Pancreas (tissue), 10 donors: ENCODE data around the gene PNPO. TPM values are rescaled to one million over a fixed set of nuclear protein-coding genes. Genes with fewer than 3 reads are reported as not detected.

Experiments used
- ATAC-seq, 4 donors: fragments of 200-7000 bp; cut with Tn5 transposase; one replicate each; pipeline versions ENCODE4 v1.8.0 to v1.9.1; 2020; ENCODE audit warnings: mild to moderate bottlenecking in 4 of 4, moderate library complexity in 4 of 4
- DNase-seq, 6 donors: peaks; one replicate each; pipeline ENCODE4 v3.0.0-alpha.2; 2020
- FAIRE-seq: peaks from 2 replicates; lab custom pipeline; 2012; peaks lifted over from hg19 to GRCh38; lab: Jason Lieb, UNC
- H3K27ac ChIP-seq, 4 donors: fragments of 200-600 bp; sonication (generic); 1 replicate in 3 of 4; 2 replicates in 1 of 4; pipeline versions ENCODE4 v1.5.0 to v1.8.0; 2020
- H3K27me3 ChIP-seq, 4 donors: fragments of 200-600 bp; one replicate each; pipeline ENCODE4 v1.8.0; 2021
- H3K36me3 ChIP-seq, 3 donors: fragments of 200-600 bp; sonication (generic) in 1 of 3; one replicate each; pipeline versions ENCODE4 v1.5.0 to v1.8.0; 2020 to 2021
- H3K4me1 ChIP-seq, 3 donors: fragments of 200-600 bp; one replicate each; pipeline ENCODE4 v1.8.0; 2021
- H3K4me3 ChIP-seq, 4 donors: fragments of 200-600 bp; sonication (generic) in 2 of 4; one replicate each; pipeline versions ENCODE4 v1.5.0 to v1.8.0; 2020 to 2021
- H3K9me3 ChIP-seq, 4 donors: fragments of 200-600 bp; one replicate each; pipeline ENCODE4 v1.8.0; 2021
- WGBS, 2 donors: extraction: QIAGEN DNeasy Blood & Tissue Kit; methylation state at CpG; one replicate each; pipeline ENCODE4 v1.1.7; 2013; 5-methylcytosine and 5-hydroxymethylcytosine counted together
- intact Hi-C, 3 donors: fragments of 100-400 bp; cut with DNase I; formaldehyde crosslinking; loops; one replicate each; pipeline versions ENCODE4 v1.11.1 to v1.14.2; 2022
- polyA plus RNA-seq, 2 donors: library from polyadenylated mRNA; stranded (reverse); fragments of 200-250 nt; gene quantifications; one replicate each; pipeline ENCODE4 v1.2.3, GENCODE V29; 2013
- total RNA-seq, 6 donors: library from RNA; stranded (reverse); fragmentation: NEBNext Ultra II Directional in 4 of 6; extraction: Animal tissue kit (Norgen Biotek cat#: 25700) in 4 of 6; gene quantifications; one replicate each; pipeline versions ENCODE4 v1.2.1 to v1.2.4, GENCODE V29; 2021 to 2023
- TF ChIP-seq, protein P1 (sequence below), 4 donors: fragments of 200-600 bp; sonication (generic) in 3 of 4; IDR thresholded peaks; one replicate each; pipeline versions ENCODE4 v1.5.0 to v1.8.0; 2021; ENCODE audit warnings: antibody characterized with exemption in 4 of 4
- donor health status: healthy with polysubstance abuse.
- donor health status: DM: no; HTN: no; CAD: no; lungs with moderate emphysema.
- donor health status: DM: no; HTN: no; CAD: no.
- donor health status: control.
- donor health status: control.
- donor health status: Bipolar disorder and iron deficiency.
- donor health status: DM: yes; HTN: yes; CAD: no.
- donor health status: DM: no; HTN: no; CAD: no.
- donor health status: DM: no; HTN: no; CAD: no.
- donor health status: DM: yes; HTN: yes; CAD: no.

Gene PNPO
- total and polyA plus RNA-seq, 8 donors, result 6.5 to 23.5 (median 16.2) TPM

DNA sequence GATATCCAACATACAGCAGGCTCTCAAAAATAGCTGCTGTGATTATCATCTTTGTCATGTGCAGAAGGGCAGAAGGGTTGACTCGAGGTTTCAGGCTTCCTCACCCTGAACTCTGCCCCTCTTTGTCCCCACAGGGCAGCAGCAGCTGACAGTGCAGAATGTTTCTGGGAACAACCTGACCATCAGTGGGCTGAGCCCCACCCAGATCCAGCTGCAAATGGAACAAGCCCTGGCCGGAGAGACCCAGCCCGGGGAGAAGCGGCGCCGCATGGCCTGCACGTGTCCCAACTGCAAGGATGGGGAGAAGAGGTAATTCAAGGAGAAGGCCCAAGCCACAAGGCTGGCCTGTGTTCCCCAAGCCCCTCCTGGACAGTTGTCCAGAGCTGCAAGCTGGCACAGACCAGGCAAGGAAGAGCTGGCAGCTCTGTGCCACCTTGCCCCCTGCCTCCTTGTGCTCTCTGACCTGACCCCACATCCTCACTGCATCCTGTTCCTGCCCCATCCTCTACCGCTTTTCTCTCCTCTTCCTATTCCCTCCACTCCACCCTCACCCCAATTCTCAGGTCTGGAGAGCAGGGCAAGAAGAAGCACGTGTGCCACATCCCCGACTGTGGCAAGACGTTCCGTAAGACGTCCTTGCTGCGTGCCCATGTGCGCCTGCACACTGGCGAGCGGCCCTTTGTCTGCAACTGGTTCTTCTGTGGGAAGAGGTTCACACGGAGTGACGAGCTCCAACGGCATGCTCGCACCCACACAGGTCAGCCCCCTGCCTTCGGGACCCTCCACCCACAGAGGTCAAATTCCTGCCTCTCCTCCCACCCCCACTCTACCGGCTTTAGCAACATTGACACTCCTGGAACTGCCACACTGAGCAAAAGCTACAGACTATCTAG lies 16.3 kb upstream of the PNPO start:
- Histone ChIP-seq H3K27me3 (no peaks in the 10 kb centered on the region), H3K4me1 (no peaks in the 10 kb centered on the region), H3K27ac (no peak overlapping the region), H3K4me3 (no peak overlapping the region), H3K36me3 (peaks cover 0 to 23% (median 0%) of the 10 kb centered on the region in 3 donors), H3K9me3 (no peaks in the 10 kb centered on the region)
- DNase-seq (no peak), ATAC-seq (no peak), FAIRE-seq (no peak)
- intact Hi-C loops, result no loop called here
- WGBS, 2 donors, result 88 to 89% methylated on average over 23 of the region's 23 CpGs
- TF ChIP-seq, protein P1, sequence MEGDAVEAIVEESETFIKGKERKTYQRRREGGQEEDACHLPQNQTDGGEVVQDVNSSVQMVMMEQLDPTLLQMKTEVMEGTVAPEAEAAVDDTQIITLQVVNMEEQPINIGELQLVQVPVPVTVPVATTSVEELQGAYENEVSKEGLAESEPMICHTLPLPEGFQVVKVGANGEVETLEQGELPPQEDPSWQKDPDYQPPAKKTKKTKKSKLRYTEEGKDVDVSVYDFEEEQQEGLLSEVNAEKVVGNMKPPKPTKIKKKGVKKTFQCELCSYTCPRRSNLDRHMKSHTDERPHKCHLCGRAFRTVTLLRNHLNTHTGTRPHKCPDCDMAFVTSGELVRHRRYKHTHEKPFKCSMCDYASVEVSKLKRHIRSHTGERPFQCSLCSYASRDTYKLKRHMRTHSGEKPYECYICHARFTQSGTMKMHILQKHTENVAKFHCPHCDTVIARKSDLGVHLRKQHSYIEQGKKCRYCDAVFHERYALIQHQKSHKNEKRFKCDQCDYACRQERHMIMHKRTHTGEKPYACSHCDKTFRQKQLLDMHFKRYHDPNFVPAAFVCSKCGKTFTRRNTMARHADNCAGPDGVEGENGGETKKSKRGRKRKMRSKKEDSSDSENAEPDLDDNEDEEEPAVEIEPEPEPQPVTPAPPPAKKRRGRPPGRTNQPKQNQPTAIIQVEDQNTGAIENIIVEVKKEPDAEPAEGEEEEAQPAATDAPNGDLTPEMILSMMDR (IDR thresholded peaks at IDR 0.05), result no peak

DNA sequence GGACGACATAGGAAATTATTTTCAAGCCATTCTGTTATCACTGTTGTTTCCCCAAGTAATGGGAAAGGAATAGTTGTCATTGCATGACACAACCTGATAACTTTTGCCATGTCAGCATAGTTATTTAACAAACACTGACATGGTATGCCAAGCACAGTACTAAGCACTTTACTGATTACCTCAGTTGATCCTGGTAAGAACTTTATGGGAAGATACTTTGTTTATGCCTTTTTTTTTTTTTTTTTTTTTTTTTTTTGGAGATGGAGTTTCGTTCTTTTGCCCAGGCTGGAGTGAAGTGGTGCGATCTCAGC lies 15.7 kb upstream of the PNPO start:
- WGBS, 2 donors, result 70 to 73% methylated on average over 3 of the region's 3 CpGs
- DNase-seq (no peak), FAIRE-seq (no peak), ATAC-seq (no peak)
- intact Hi-C loops, result no loop called here
- no peak overlapping the region for H3K4me3 ChIP-seq
- H3K9me3 ChIP-seq, result no peaks in the 10 kb centered on the region
- TF ChIP-seq, protein P1 (IDR thresholded peaks at IDR 0.05), result no peak
- no peak overlapping the region for H3K27ac ChIP-seq
- no peaks in the 10 kb centered on the region for H3K4me1 ChIP-seq
- H3K27me3 ChIP-seq, result no peaks in the 10 kb centered on the region
- peaks cover 0 to 23% (median 0%) of the 10 kb centered on the region in 3 donors for H3K36me3 ChIP-seq

- Histone ChIP-seq H3K27me3 (no peaks in the 10 kb centered on the region), H3K27ac (no peak overlapping the region), H3K36me3 (peaks cover 0 to 23% (median 0%) of the 10 kb centered on the region in 3 donors), H3K9me3 (no peaks in the 10 kb centered on the region), H3K4me1 (no peaks in the 10 kb centered on the region), H3K4me3 (no peak overlapping the region)
- intact Hi-C loops, result no loop called here
- DNase-seq, result no peak
- no peak for ATAC-seq
- FAIRE-seq, result no peak
- 92 to 95% methylated on average over 20 of the region's 20 CpGs for WGBS, 2 donors
- TF ChIP-seq, protein P1 (IDR thresholded peaks at IDR 0.05), result no peak
Observed at GRCh38 chr17:47927821-47928400, 13.5 kb upstream of the PNPO start.

- no peak overlapping the region for H3K27ac ChIP-seq
- no peaks in the 10 kb centered on the region for H3K27me3 ChIP-seq
- WGBS, 2 donors, result 69 to 72% methylated on average over 2 of the region's 2 CpGs
- TF ChIP-seq, protein P1 (IDR thresholded peaks at IDR 0.05), result no peak
- DNase-seq (no peak), ATAC-seq (no peak), FAIRE-seq (no peak)
- H3K9me3 ChIP-seq, result no peaks in the 10 kb centered on the region
- peaks cover 0 to 23% (median 0%) of the 10 kb centered on the region in 3 donors for H3K36me3 ChIP-seq
- intact Hi-C loops, result no loop called here
- no peaks in the 10 kb centered on the region for H3K4me1 ChIP-seq
- H3K4me3 ChIP-seq, result no peak overlapping the region
Observed at GRCh38 chr17:47928415-47928814, 13.0 kb upstream of the PNPO start.
